Urinary bladder (tissue), 4 donors: ENCODE results near the gene ACSL6. TPM values are rescaled to one million over a fixed set of nuclear protein-coding genes. Genes with fewer than 3 reads are reported as not detected.
"Not testable (repeated sequence)": the region's sequence is repeated elsewhere in the genome, so short reads cannot be mapped to it uniquely, and the experiment has no call there.

ENCODE experiments used
- DNase-seq: peaks from one replicate; pipeline ENCODE4 v3.0.0-alpha.2; 2015; ENCODE audit errors: extremely low spot score
- H3K27ac ChIP-seq: one replicate; pipeline ENCODE4 v1.5.1; 2013; ENCODE audit warnings: low read depth, mild to moderate bottlenecking, moderate library complexity
- H3K36me3 ChIP-seq: one replicate; pipeline ENCODE4 v1.6.1; 2013; ENCODE audit warnings: mild to moderate bottlenecking, moderate library complexity; ENCODE audit not compliant: insufficient read depth
- H3K4me1 ChIP-seq: one replicate; pipeline ENCODE4 v1.6.1; 2013; ENCODE audit warnings: mild to moderate bottlenecking, moderate library complexity; ENCODE audit not compliant: insufficient read depth
- H3K4me3 ChIP-seq: one replicate; pipeline ENCODE4 v1.5.1; 2013; ENCODE audit warnings: low read depth, low read length
- WGBS: extraction: QIAGEN DNeasy Blood & Tissue Kit; methylation state at CpG from one replicate; pipeline ENCODE4 v1.1.7; 2013; 5-methylcytosine and 5-hydroxymethylcytosine counted together
- polyA plus RNA-seq: library from polyadenylated mRNA; stranded (reverse); fragments of 200-250 nt; gene quantifications from one replicate; pipeline ENCODE4 v1.2.3, GENCODE V29; 2013
- total RNA-seq: library from RNA; depleted of rRNA; stranded (reverse); fragments of >200 nt; gene quantifications from one replicate; pipeline ENCODE4 v1.2.3, GENCODE V29; 2014
- donor health status: healthy with polysubstance abuse.
- donor health status: healthy.

The ACSL6 gene
- total and polyA plus RNA-seq, 2 donors, result 0.42 to 2.3 TPM

DNA sequence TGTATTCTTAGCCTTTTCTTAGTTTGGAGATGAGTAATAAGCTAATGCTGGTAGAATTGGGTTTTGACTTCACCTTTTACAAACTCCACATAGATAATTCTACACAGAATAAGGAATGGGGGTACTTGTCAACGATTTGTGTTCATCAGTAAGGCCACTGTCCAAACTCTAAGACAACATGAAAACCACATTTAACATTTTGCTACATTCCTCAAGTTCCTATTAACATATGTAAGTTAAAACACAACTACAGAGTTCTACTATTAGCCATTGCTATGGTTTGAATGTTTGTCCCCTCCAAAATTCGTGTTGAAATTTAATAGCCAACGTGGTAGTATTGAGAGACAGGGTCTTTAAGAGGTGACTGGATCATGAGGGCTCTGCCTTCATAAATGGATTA lies 97.9 kb downstream of the ACSL6 start:
- 53% methylated on average over 3 of the region's 3 CpGs for WGBS
- DNase-seq, result no peak
- no peaks in the 10 kb centered on the region for H3K36me3 ChIP-seq
- no peaks in the 10 kb centered on the region for H3K4me1 ChIP-seq
- no peak overlapping the region for H3K4me3 ChIP-seq
- H3K27ac ChIP-seq, result no peak overlapping the region

DNA sequence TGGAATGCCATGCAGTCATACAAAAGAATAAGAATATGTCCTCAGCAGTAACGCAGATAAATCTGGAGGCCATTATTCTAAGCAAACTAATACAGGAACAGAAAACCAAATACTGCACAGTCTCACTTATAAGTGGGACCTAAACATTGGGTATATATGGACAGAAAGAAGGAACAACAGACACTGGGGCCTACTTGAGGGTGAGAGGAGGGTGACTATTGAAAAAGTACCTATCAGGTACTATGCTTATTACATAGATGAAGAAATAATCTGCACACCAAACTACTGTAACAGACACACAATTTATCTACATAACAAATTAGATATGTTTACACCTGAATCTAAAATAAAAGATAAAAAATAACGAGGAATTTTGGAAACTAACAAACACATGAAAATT lies 104.8 kb downstream of the ACSL6 start:
- no peaks in the 10 kb centered on the region for H3K36me3 ChIP-seq
- no peak overlapping the region for H3K27ac ChIP-seq
- WGBS, result 77% methylated on average over 2 of the region's 2 CpGs
- H3K4me1 ChIP-seq, result no peaks in the 10 kb centered on the region
- H3K4me3 ChIP-seq, result no peak overlapping the region
- DNase-seq, result no peak

DNA sequence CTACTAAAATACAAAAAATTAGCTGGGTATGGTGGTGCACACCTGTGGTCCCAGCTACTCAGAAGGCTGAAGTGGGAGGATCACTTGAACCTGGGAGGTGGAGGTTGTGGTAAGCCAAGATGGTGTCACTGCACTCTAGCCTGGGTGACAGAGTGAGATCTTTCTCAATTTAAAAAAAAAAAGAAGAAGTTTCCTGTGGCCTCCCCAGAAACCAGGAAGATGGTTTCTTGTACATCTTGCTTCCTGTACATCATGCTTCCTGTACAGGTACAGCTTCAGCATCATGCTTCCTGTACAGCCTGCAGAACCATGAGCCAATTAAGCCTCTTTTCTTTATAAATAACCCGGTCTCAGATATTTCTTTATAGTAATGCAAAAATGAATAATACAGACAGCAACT lies 109.2 kb downstream of the ACSL6 start:
- not testable (repeated sequence) for H3K4me3 ChIP-seq, H3K4me1 ChIP-seq, H3K36me3 ChIP-seq, H3K27ac ChIP-seq, DNase-seq
- 77% methylated on average over 1 of the region's 1 CpG for WGBS

Other genes with a start within 250 kb of the ACSL6 start
- gene FNIP1, start 214.6 kb downstream of the ACSL6 start, total RNA-seq, result 71.7 TPM
- gene FNIP1, start 214.6 kb downstream of the ACSL6 start, polyA plus RNA-seq, result 8.3 TPM
- not detected for gene MEIKIN, start 66.0 kb downstream of the ACSL6 start, total RNA-seq
- not detected for gene MEIKIN, start 66.0 kb downstream of the ACSL6 start, polyA plus RNA-seq
- gene IL3, start 49.0 kb upstream of the ACSL6 start, total RNA-seq, result not detected
- gene IL3, start 49.0 kb upstream of the ACSL6 start, polyA plus RNA-seq, result not detected
- gene CSF2, start 62.1 kb upstream of the ACSL6 start, total RNA-seq, result not detected
- not detected for gene CSF2, start 62.1 kb upstream of the ACSL6 start, polyA plus RNA-seq
- 102 TPM for gene P4HA2, start 216.2 kb upstream of the ACSL6 start, total RNA-seq
- 44.2 TPM for gene P4HA2, start 216.2 kb upstream of the ACSL6 start, polyA plus RNA-seq
- 17.4 TPM for gene PDLIM4, start 246.0 kb upstream of the ACSL6 start, total RNA-seq
- 114 TPM for gene PDLIM4, start 246.0 kb upstream of the ACSL6 start, polyA plus RNA-seq